Anterior cingulate cortex (tissue), 58 donors: Measurements from ENCODE around the gene PCIF1.
"Not testable (repeated sequence)": the region's sequence is repeated elsewhere in the genome, so short reads cannot be mapped to it uniquely, and the experiment has no call there.

Experiments
- DNase-seq, 58 donors: peaks; one replicate each; lab custom pipeline; 2025; lab: John Stamatoyannopoulos, UW

The PCIF1 gene

GRCh38 chr20:45934586-45935415 lies at the start of gene PCIF1:
Gene PCIF1, plus strand, starts transcription at chr20:45934683. Its CDS starts 4,317 bp downstream, at chr20:45939000.
- peak; percentile 74 to 98 (median 96) for DNase-seq

- DNase-seq, result no peak
Observed at GRCh38 chr20:45886590-45887345, 47.7 kb upstream of the PCIF1 start.

- DNase-seq, result no peak
Observed at GRCh38 chr20:45887346-45887715, 47.2 kb upstream of the PCIF1 start, which contains the start of gene SPATA25. Gene SPATA25, minus strand, starts transcription at chr20:45887622. Its CDS starts 32 bp downstream, at chr20:45887590.

DNA sequence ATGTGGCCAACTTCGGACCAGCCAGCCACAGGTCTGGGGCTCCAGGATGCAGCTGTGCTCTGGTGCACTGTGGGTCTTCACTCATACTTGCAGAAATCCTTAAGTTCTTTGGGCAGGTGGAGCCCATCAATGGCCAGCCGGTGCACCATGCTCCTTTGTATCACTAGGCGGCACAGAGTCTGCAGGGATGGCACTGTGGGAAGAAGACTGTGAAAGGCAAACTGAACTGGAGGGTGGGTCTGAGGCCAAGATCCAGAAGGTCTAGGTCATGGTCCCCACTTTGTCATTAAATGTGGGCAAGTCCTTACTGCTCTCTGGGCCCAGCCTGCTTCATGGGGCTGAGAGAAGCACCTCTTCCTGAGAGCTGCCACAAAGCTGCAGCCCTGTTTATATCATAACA lies 45.8 kb upstream of the PCIF1 start:
- DNase-seq, result no peak

DNA sequence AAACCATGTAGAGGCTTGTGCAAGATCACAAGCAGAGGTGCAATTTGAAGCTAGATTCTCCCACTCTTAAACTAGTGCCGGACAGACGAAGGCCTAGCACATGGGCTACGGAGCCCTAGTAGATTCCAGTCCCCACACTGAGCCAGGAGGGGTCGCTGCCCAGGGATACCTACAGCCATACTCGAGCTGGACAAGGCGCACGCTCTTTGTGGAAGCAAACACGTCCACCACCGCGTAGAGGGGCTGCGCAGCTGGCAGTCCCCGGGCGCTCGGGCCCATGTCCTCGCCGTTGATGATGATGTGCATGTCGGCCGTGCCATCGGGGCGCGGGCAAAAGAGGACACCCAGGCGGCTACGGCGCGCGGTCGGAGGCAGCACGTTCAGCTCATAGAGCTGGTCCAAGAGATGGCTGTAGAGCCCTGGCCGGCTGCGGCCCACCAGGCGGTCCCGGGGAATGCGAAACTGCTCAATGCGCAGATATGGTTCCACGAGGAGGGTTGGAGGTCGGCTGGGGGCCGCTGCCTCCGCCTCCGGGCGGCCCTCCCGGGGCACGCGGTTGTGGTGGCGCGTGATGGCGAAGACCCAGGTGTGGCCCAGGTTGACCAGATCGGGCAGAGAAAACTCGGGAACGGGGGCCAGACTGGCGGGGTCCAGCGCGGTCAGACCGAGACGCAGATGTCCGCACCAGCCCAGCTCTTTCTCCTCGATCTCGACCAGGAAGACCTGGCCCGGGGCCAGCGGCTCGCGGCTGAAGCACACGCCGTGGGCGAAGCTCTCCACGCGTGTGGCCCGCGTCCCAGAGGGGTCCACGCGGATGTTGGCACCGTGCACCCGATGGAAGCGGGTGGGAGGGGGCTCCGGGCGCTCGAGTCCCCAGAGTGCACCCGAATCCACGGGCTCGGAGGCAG lies 44.2 kb upstream of the PCIF1 start:
- DNase-seq, result peak in 53 of 58 donors; percentile 8 to 74 (median 49)

GRCh38 chr20:45890985-45891983 lies 43.2 kb upstream of the PCIF1 start, which contains the start of the genes CTSA and NEURL2:
Gene CTSA, plus strand, starts transcription at chr20:45891335. Its CDS starts 234 bp downstream, at chr20:45891569.
Gene NEURL2, minus strand, starts transcription at chr20:45891208. Its CDS starts 217 bp downstream, at chr20:45890991.
- peak; percentile 31 to 95 (median 86) for DNase-seq

DNA sequence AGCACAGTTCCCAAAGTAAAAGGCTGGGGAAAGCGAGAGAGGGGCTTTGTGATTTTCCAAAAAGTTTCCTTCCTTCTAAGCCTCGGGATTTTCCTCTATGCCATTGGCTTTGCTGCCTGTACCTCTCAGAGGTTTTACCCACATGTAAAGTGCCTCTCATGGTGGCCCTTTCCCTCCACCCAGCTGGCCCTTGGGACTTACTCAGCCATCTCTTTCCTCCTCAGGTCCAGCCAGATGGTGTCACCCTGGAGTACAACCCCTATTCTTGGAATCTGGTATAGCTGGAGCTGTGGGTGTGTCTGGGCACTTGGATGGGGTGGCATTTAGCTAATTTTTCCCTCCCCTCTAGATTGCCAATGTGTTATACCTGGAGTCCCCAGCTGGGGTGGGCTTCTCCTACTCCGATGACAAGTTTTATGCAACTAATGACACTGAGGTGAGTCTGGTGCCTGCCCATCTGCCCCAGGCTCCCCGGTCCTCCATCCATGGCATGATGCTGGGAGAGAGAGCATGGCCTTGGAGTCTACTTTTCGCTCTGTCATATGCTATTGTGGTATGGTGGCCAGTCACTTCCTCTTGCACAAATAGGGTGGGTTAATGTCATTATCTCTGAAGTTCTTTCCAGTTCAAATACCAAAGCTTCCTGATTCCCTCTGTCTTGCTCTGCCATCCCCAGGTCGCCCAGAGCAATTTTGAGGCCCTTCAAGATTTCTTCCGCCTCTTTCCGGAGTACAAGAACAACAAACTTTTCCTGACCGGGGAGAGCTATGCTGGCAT lies 42.2 kb upstream of the PCIF1 start:
- DNase-seq, result peak in 1 of 58 donors; percentile 8

DNA sequence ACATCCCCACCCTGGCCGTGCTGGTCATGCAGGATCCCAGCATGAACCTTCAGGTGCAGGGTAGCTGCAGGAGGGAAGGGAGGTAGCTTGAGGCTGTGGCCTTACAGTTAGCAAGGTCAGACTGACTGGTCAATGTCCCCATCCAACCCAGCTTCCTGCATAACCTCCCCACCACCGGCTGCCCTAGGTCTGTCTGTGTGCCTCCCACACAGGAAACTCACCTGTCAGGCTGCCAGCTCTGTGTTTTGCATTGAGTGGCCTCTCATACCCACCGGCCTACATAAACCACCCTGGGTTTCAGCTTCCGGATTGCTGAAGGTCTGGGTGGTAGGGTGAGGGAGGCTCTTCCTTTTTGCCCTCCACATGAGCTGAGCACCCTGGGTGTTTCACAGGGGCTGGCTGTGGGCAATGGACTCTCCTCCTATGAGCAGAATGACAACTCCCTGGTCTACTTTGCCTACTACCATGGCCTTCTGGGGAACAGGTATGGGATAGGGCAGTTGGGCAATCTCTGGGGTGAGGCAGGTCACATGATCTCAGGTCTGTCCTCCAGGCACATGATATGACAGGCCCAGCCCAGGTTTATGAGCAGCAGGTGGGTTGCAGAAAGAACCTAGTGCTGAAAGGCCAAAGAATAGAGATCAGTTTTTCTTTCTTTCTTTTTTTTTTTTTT lies 41.5 kb upstream of the PCIF1 start:
- no peak for DNase-seq

DNA sequence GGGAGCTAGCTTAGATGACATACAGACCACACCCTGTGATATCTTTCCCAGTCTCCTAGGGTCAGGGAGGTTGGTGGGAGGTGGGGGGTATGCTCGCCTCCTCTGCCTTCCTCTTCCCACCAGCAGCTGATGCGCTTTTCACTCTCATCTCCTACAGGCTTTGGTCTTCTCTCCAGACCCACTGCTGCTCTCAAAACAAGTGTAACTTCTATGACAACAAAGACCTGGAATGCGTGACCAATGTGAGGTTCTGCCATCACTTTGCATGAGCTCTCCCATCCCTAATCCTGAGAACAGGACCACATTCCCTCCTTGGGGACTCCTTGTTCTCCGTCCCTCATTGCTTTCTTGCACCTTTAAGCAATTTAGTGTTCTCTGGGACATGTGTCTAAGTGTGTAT lies 40.7 kb upstream of the PCIF1 start:
- no peak for DNase-seq

GRCh38 chr20:45894797-45895196 lies 39.7 kb upstream of the PCIF1 start:
- no peak for DNase-seq

DNA sequence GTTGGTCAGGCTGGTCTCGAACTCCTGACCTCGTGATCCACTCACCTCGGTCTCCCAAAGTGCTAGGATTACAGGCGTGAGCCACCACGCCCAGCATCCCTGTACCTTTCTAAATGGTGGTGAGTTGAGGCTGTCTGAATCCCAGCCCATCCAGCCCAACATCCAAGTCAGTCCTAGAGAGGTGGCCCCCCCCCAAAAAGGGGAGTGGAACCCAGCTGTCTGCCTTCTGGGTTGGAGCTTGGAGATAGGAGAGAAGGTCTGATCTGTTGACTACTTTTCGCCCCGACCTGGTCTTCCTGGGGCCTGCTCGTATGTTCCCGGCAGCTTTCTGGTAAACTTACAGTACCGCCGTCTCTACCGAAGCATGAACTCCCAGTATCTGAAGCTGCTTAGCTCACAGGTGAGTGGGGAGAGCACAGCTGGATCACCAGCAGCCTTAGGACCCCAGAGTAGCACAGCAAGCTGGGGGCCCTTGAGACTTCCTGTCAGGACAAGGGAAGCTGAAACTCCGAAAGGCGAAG lies 37.8 kb upstream of the PCIF1 start:
- DNase-seq, result no peak

DNA sequence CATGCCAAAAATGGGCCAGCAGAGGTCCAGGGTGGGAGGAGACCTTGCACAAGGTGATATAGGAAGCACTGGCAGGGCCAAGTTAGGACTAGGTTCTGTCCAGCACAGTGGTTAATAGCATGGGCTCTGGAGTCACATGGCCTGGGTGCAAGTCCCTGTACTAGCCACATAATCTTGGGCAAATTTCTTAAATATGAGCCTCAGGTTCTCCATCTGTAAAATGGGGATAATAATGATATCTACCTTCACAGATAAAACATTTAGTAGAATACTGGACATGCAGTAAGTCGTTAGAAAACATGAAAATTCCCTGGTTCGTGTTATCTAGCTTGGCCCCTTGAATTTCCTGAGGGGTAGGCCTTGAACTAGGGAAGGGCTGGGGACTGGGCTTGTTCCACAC lies 37.2 kb upstream of the PCIF1 start:
- no peak for DNase-seq

- DNase-seq, result no peak
Observed at GRCh38 chr20:45897692-45898091, 36.8 kb upstream of the PCIF1 start.

DNA sequence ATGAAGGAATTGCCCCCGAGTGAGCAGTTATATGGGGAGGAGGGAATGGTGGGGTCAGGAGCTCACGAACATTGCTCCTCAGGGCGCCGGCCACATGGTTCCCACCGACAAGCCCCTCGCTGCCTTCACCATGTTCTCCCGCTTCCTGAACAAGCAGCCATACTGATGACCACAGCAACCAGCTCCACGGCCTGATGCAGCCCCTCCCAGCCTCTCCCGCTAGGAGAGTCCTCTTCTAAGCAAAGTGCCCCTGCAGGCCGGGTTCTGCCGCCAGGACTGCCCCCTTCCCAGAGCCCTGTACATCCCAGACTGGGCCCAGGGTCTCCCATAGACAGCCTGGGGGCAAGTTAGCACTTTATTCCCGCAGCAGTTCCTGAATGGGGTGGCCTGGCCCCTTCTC lies 36.2 kb upstream of the PCIF1 start:
- DNase-seq, result no peak

GRCh38 chr20:45899046-45899835 lies 35.2 kb upstream of the PCIF1 start:
- no peak for DNase-seq

DNA sequence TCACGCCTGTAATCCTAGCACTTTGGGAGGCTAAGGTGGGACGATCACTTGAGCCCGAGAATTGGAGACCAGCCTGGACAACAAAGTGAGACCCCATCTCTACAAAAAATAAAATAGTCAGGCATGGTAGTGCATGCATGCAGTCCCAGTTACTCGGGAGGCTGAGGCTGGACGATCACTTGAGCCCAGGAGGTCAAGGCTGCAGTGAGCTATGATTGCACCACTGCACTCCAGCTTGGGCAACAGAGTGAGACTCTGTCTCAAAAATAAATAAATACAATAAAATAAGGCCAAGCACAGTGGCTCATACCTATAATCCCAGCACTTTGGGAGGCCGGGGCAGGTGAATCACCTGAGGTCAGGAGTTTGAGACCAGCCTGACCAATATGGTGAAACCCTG lies 33.2 kb upstream of the PCIF1 start:
- not testable (repeated sequence) for DNase-seq
